HepG2 (cell line): ENCODE measurements around the gene MAN2A1. TPM values are rescaled to one million over a fixed set of nuclear protein-coding genes. Genes with fewer than 3 reads are reported as not detected.

Experiments used
- ATAC-seq: fragments of 200-7000 bp; cut with Tn5 transposase; 3 replicates; pipeline ENCODE4 v1.9.1; 2020; ENCODE audit warnings: mild to moderate bottlenecking, moderate library complexity
- BruUV-seq: library from RNA; stranded (reverse); fragments of 400-500 nt; replicated peaks from 2 replicates; lab custom pipeline; 2021; lab: Mats Ljungman, UMichigan
- CTCF ChIA-PET: fragments of 300-600 bp; formaldehyde crosslinking; extraction: SDS; loops from one replicate; lab custom pipeline; 2021; ENCODE audit warnings: low total read pairs, inconsistent platforms, low intra/inter-chr PET ratio; lab: Yijun Ruan, JAX
- POLR2A ChIA-PET: fragments of 350-600 bp; sonication (Branson Sonifier 250); formaldehyde crosslinking; loops from one replicate; lab custom pipeline; 2020; ENCODE audit warnings: antibody characterized with exemption, inconsistent platforms; lab: Yijun Ruan, JAX
- DNase-seq: peaks from one replicate; pipeline ENCODE4 v3.0.0-alpha.2; 2015; ENCODE audit warnings: low spot score
- FAIRE-seq: peaks from 3 replicates; lab custom pipeline; 2011; peaks lifted over from hg19 to GRCh38; lab: Jason Lieb, UNC
- H2AFZ ChIP-seq: one replicate; pipeline ENCODE4 v1.6.1; 2011; ENCODE audit warnings: low read length, inconsistent platforms
- H3K27ac ChIP-seq: fragments of 300-600 bp; 3 replicates; pipeline ENCODE4 v1.8.0; 2011; ENCODE audit warnings: mixed run types, mild to moderate bottlenecking, mixed read lengths, low read length, inconsistent platforms; ENCODE audit not compliant: insufficient read depth; ENCODE audit errors: extremely low read length
- H3K27me3 ChIP-seq, 2 experiments: fragments of 200-600 bp in 1 of 2; 2 replicates in 1 of 2; 3 replicates in 1 of 2; pipeline versions ENCODE4 v1.6.0 to v1.8.0; 2011; ENCODE audit warnings: low read length in 2 of 2, mild to moderate bottlenecking in 2 of 2, moderate library complexity in 2 of 2, inconsistent platforms in 1 of 2; ENCODE audit not compliant: insufficient read depth in 2 of 2, control insufficient read depth in 1 of 2
- H3K36me3 ChIP-seq, 2 experiments: fragments of 200-600 bp in 1 of 2; replicated peaks in 1 of 2; 2 replicates in 1 of 2; 3 replicates in 1 of 2; pipeline versions ENCODE4 v1.5.1 to v1.8.0; 2011; ENCODE audit warnings: low read length in 2 of 2, inconsistent platforms in 1 of 2; ENCODE audit not compliant: insufficient read depth in 2 of 2, control insufficient read depth in 1 of 2
- H3K4me1 ChIP-seq: 2 replicates; pipeline ENCODE4 v1.5.1; 2012; ENCODE audit warnings: low read length, inconsistent platforms; ENCODE audit not compliant: insufficient read depth
- H3K4me2 ChIP-seq: 2 replicates; pipeline ENCODE4 v1.6.0; 2011; ENCODE audit warnings: low read depth, low read length, inconsistent platforms
- H3K4me3 ChIP-seq, 3 experiments: fragments of 200-600 bp in 1 of 3; sonication (generic), shearing (Covaris generic) in 1 of 3; replicated peaks in 1 of 3; 2 replicates each; pipeline ENCODE4 v1.5.1; 2011 to 2016; ENCODE audit warnings: low read length in 3 of 3, inconsistent platforms in 2 of 3, low read depth in 2 of 3, mild to moderate bottlenecking in 2 of 3, control low read depth in 1 of 3, mixed read lengths in 1 of 3; ENCODE audit not compliant: insufficient read depth in 1 of 3
- H3K79me2 ChIP-seq: one replicate; pipeline ENCODE4 v1.6.1; 2011; ENCODE audit warnings: low read length, inconsistent platforms; ENCODE audit not compliant: insufficient read depth
- H3K9ac ChIP-seq: 2 replicates; pipeline ENCODE4 v1.6.0; 2011; ENCODE audit warnings: mild to moderate bottlenecking, low read depth, low read length, inconsistent platforms; ENCODE audit not compliant: insufficient read depth
- H3K9me3 ChIP-seq: 2 replicates; pipeline ENCODE4 v1.5.1; 2012; ENCODE audit warnings: mild to moderate bottlenecking, low read length
- H4K20me1 ChIP-seq: 2 replicates; pipeline ENCODE4 v1.6.0; 2011; ENCODE audit warnings: inconsistent platforms, mild to moderate bottlenecking, low read length, moderate library complexity; ENCODE audit not compliant: insufficient read depth
- BHLHE40 ChIP-seq: IDR thresholded peaks from 2 replicates; pipeline ENCODE4 v1.6.1; 2011; ENCODE audit warnings: low read length, improper control_type of control experiment
- HMG20A ChIP-seq: IDR thresholded peaks from 2 replicates; pipeline ENCODE4 v1.6.1; 2016; ENCODE audit warnings: borderline replicate concordance
- LCORL ChIP-seq, 2 experiments: fragments of 450-650 bp in 1 of 2; sonication (generic) in 1 of 2; formaldehyde crosslinking in 1 of 2; IDR thresholded peaks; 2 replicates each; pipeline versions ENCODE4 v1.5.0 to v1.6.1; 2017 to 2020; ENCODE audit warnings: antibody characterized with exemption in 1 of 2, missing genetic modification reagents in 1 of 2
- NCOA2 ChIP-seq: sonication (generic); formaldehyde crosslinking; IDR thresholded peaks from 2 replicates; pipeline ENCODE4 v1.8.0; 2022; ENCODE audit warnings: inconsistent platforms
- NFE2L2 ChIP-seq: fragments of 150-350 bp; IDR thresholded peaks from 2 replicates; pipeline ENCODE4 v1.6.1; 2014; ENCODE audit warnings: low read length
- ZFP36 ChIP-seq: fragments of 150-350 bp; IDR thresholded peaks from 2 replicates; pipeline ENCODE4 v1.6.1; 2018; ENCODE audit warnings: borderline replicate concordance, low read length, low read depth; ENCODE audit not compliant: partially characterized antibody
- ZNF225 ChIP-seq: sonication (generic); formaldehyde crosslinking; IDR thresholded peaks from 2 replicates; pipeline ENCODE4 v1.4.0; 2020; ENCODE audit warnings: mild to moderate bottlenecking, missing genetic modification reagents
- ZNF367 ChIP-seq: sonication (generic); formaldehyde crosslinking; IDR thresholded peaks from 2 replicates; pipeline ENCODE4 v1.4.0; 2020; ENCODE audit warnings: missing genetic modification reagents, borderline replicate concordance
- ZNF572 ChIP-seq: sonication (generic); formaldehyde crosslinking; IDR thresholded peaks from 2 replicates; pipeline ENCODE4 v1.5.1; 2020; ENCODE audit warnings: mild to moderate bottlenecking, missing genetic modification reagents
- WGBS: methylation state at CpG from one replicate; pipeline ENCODE4 v1.1.6; 2017; ENCODE audit warnings: low lambda C conversion rate; 5-methylcytosine and 5-hydroxymethylcytosine counted together
- in situ Hi-C: cut with HindIII; loops from 2 replicates; pipeline ENCODE4 v1.10.0; 2017; ENCODE audit warnings: low pct_unique_long_range_greater_than_20kb; ENCODE audit not compliant: extremely low pct_ligation_motif_present
- intact Hi-C: fragments of 100-400 bp; cut with micrococcal nuclease; formaldehyde crosslinking; loops from one replicate; pipeline ENCODE4 v1.10.0; 2022; ENCODE audit not compliant: unreplicated experiment
- polyA plus RNA-seq, 8 experiments: library from polyadenylated mRNA; depleted of rRNA in 3 of 8; stranded (reverse) in 7 of 8; unstranded in 1 of 8; fragments of >200 nt; fragmentation: Illumina TruSeq in 4 of 8; extraction: Trizol in 4 of 8; gene quantifications; 2 replicates each; pipeline versions ENCODE4 v1.2.1 to v1.2.3, GENCODE V29; 2011 to 2016; ENCODE audit warnings: low read depth in 4 of 8, missing spikeins in 1 of 8, mixed read lengths in 1 of 8; ENCODE audit not compliant: insufficient read depth in 1 of 8
- total RNA-seq, 5 experiments: library from RNA; depleted of rRNA; stranded (reverse); fragments of >200 nt; fragmentation: Illumina TruSeq; extraction: Trizol; gene quantifications; 2 replicates each; pipeline ENCODE4 v1.2.3, GENCODE V29; 2016; ENCODE audit warnings: low read depth in 1 of 5
- TF ChIP-seq, protein P1 (sequence below): sonication (generic); formaldehyde crosslinking; IDR thresholded peaks from 2 replicates; pipeline ENCODE4 v1.4.0; 2020; ENCODE audit warnings: missing genetic modification reagents
- TF ChIP-seq, protein P2 (sequence below): sonication (generic); formaldehyde crosslinking; IDR thresholded peaks from 2 replicates; pipeline ENCODE4 v1.4.0; 2020; ENCODE audit warnings: missing genetic modification reagents, borderline replicate concordance
- TF ChIP-seq, protein P3 (sequence below): IDR thresholded peaks from 2 replicates; pipeline ENCODE4 v1.6.1; 2018; ENCODE audit warnings: missing genetic modification reagents
- TF ChIP-seq, protein P4 (sequence below): sonication (generic); formaldehyde crosslinking; IDR thresholded peaks from 2 replicates; pipeline ENCODE4 v1.8.1; 2022; ENCODE audit warnings: mild to moderate bottlenecking, missing genetic modification reagents
- TF ChIP-seq, protein P5 (sequence below): IDR thresholded peaks from 2 replicates; pipeline ENCODE4 v1.6.1; 2016

MAN2A1 gene
- total and polyA plus RNA-seq, 2 of the 13 experiments (the other 11 are each of a cell fraction or from before 2014, with no cell fraction given): 56.2 to 80.5 TPM

DNA sequence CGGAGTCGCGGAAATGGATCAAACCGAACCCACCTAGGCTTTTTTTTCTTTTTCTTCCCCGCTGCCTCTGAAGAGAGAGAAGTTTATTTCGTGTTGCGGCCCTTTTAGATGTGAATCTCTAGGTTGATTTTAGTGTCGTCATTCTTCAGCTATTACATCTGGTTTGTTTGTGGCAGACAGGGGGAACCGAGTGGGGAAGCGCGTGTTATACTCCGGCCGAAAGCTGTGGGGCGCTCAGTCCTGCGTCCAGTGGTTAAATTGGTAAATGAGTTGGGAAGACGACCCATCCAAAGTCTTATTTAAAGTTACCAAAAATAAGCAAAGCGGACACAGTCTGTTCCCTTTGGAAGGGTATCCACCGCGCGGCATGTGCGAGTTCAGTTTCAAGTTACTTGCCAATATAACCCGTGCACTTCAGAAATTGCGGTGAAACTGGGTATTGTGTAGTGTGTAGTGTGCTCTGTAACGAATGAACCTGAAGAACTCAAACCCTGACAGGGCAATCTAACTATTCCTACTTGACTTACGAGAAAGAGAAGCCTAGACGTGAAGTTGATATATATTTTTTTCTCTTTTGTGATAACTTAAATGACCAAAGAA is 1.3 kb downstream of the MAN2A1 start:
- Histone ChIP-seq H4K20me1 (peaks cover 39% of the 10 kb centered on the region), H3K4me1 (peaks cover 56% of the 10 kb centered on the region), H2AFZ (no peak overlapping the region), H3K4me2 (peak overlapping the region; percentile 78), H3K36me3 (no peaks in the 10 kb centered on the region), H3K27ac (peak overlapping the region; percentile 90), H3K27me3 (no peaks in the 10 kb centered on the region; a peak in 1 of 5 replicates), H3K9ac (peak overlapping the region; percentile 86), H3K9me3 (no peaks in the 10 kb centered on the region), H3K4me3 (peak overlapping the region; percentile 84 to 91 (median 89)), H3K79me2 (peaks cover 56% of the 10 kb centered on the region)
- peak; percentile 35 for ATAC-seq
- WGBS: under 1% methylated on average over 22 of the region's 26 CpGs
- in situ Hi-C loops (loop anchor here (5.0 to 25.0 kb wide), 3 partner anchors 311 to 779 kb away; no protein-coding TSS in a partner anchor), intact Hi-C loops (loop anchor here (2.0 to 5.0 kb wide), 5 partner anchors 61 to 944 kb away; partner anchors contain the start of gene FER)
- ChIA-PET CTCF (no interaction called here), POLR2A (interaction anchor here (0.9 to 2.9 kb wide), 3 partner anchors 17 to 315 kb away, joined by 3 to 10 read pairs (median 3); no protein-coding TSS in a partner anchor)
- TSS peak; percentile 67 for BruUV-seq
- FAIRE-seq: peak; percentile 28
- DNase-seq: peak; percentile 62
- TF ChIP-seq ZFP36 (no peak), ZNF367 (CRISPR knock-in tag) (no peak), BHLHE40 (no peak), HMG20A (CRISPR knock-in tag) (0 out of 2 replicates have a peak, but pooled peaks have one; percentile 23), LCORL (IDR thresholded peaks at IDR 0.05) (no peak), LCORL (CRISPR knock-in tag; IDR thresholded peaks at IDR 0.05) (0 out of 2 replicates have a peak, but pooled peaks have one; percentile 34), NFE2L2 (no peak), ZNF225 (CRISPR knock-in tag) (no peak), ZNF572 (no peak), NCOA2 (no peak)
- TF ChIP-seq, protein P1, sequence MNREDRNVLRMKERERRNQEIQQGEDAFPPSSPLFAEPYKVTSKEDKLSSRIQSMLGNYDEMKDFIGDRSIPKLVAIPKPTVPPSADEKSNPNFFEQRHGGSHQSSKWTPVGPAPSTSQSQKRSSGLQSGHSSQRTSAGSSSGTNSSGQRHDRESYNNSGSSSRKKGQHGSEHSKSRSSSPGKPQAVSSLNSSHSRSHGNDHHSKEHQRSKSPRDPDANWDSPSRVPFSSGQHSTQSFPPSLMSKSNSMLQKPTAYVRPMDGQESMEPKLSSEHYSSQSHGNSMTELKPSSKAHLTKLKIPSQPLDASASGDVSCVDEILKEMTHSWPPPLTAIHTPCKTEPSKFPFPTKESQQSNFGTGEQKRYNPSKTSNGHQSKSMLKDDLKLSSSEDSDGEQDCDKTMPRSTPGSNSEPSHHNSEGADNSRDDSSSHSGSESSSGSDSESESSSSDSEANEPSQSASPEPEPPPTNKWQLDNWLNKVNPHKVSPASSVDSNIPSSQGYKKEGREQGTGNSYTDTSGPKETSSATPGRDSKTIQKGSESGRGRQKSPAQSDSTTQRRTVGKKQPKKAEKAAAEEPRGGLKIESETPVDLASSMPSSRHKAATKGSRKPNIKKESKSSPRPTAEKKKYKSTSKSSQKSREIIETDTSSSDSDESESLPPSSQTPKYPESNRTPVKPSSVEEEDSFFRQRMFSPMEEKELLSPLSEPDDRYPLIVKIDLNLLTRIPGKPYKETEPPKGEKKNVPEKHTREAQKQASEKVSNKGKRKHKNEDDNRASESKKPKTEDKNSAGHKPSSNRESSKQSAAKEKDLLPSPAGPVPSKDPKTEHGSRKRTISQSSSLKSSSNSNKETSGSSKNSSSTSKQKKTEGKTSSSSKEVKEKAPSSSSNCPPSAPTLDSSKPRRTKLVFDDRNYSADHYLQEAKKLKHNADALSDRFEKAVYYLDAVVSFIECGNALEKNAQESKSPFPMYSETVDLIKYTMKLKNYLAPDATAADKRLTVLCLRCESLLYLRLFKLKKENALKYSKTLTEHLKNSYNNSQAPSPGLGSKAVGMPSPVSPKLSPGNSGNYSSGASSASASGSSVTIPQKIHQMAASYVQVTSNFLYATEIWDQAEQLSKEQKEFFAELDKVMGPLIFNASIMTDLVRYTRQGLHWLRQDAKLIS (CRISPR knock-in tag): no peak
- TF ChIP-seq, protein P2, sequence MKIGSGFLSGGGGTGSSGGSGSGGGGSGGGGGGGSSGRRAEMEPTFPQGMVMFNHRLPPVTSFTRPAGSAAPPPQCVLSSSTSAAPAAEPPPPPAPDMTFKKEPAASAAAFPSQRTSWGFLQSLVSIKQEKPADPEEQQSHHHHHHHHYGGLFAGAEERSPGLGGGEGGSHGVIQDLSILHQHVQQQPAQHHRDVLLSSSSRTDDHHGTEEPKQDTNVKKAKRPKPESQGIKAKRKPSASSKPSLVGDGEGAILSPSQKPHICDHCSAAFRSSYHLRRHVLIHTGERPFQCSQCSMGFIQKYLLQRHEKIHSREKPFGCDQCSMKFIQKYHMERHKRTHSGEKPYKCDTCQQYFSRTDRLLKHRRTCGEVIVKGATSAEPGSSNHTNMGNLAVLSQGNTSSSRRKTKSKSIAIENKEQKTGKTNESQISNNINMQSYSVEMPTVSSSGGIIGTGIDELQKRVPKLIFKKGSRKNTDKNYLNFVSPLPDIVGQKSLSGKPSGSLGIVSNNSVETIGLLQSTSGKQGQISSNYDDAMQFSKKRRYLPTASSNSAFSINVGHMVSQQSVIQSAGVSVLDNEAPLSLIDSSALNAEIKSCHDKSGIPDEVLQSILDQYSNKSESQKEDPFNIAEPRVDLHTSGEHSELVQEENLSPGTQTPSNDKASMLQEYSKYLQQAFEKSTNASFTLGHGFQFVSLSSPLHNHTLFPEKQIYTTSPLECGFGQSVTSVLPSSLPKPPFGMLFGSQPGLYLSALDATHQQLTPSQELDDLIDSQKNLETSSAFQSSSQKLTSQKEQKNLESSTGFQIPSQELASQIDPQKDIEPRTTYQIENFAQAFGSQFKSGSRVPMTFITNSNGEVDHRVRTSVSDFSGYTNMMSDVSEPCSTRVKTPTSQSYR (CRISPR knock-in tag): peak; percentile 7; the same call in 1 of the 2 replicates
- TF ChIP-seq, protein P3, sequence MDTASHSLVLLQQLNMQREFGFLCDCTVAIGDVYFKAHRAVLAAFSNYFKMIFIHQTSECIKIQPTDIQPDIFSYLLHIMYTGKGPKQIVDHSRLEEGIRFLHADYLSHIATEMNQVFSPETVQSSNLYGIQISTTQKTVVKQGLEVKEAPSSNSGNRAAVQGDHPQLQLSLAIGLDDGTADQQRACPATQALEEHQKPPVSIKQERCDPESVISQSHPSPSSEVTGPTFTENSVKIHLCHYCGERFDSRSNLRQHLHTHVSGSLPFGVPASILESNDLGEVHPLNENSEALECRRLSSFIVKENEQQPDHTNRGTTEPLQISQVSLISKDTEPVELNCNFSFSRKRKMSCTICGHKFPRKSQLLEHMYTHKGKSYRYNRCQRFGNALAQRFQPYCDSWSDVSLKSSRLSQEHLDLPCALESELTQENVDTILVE (CRISPR knock-in tag): no peak
- TF ChIP-seq, protein P4, sequence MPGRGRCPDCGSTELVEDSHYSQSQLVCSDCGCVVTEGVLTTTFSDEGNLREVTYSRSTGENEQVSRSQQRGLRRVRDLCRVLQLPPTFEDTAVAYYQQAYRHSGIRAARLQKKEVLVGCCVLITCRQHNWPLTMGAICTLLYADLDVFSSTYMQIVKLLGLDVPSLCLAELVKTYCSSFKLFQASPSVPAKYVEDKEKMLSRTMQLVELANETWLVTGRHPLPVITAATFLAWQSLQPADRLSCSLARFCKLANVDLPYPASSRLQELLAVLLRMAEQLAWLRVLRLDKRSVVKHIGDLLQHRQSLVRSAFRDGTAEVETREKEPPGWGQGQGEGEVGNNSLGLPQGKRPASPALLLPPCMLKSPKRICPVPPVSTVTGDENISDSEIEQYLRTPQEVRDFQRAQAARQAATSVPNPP: no peak
- TF ChIP-seq, protein P5, sequence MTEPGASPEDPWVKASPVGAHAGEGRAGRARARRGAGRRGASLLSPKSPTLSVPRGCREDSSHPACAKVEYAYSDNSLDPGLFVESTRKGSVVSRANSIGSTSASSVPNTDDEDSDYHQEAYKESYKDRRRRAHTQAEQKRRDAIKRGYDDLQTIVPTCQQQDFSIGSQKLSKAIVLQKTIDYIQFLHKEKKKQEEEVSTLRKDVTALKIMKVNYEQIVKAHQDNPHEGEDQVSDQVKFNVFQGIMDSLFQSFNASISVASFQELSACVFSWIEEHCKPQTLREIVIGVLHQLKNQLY (CRISPR knock-in tag): no peak
